Mesendoderm (in vitro differentiated cells): ENCODE measurements around the gene NFILZ.
"Not testable (repeated sequence)": the region's sequence is repeated elsewhere in the genome, so short reads cannot be mapped to it uniquely, and the experiment has no call there.

Experiments used
- DNase-seq: peaks from one replicate; pipeline ENCODE4 v3.0.0; 2013
- H2AK5ac ChIP-seq: 2 replicates; pipeline ENCODE4 v1.6.1; 2013; ENCODE audit warnings: low read length, inconsistent platforms
- H2BK120ac ChIP-seq: 2 replicates; pipeline ENCODE4 v1.6.1; 2013; ENCODE audit warnings: low read depth, mild to moderate bottlenecking, low read length, moderate library complexity, mixed read lengths
- H2BK15ac ChIP-seq: replicated peaks from 2 replicates; pipeline ENCODE4 v1.6.1; 2013; ENCODE audit warnings: low read depth, mild to moderate bottlenecking, moderate library complexity
- H2BK5ac ChIP-seq: 2 replicates; pipeline ENCODE4 v1.6.1; 2013; ENCODE audit warnings: low read length, inconsistent platforms
- H3K18ac ChIP-seq: 2 replicates; pipeline ENCODE4 v1.6.1; 2013; ENCODE audit warnings: mild to moderate bottlenecking, low read length, mixed read lengths
- H3K23ac ChIP-seq: one replicate; pipeline ENCODE4 v1.6.1; 2013; ENCODE audit warnings: low read length
- H3K27ac ChIP-seq: 2 replicates; pipeline ENCODE4 v1.5.1; 2013; ENCODE audit warnings: low read depth, mild to moderate bottlenecking, inconsistent platforms, low read length, moderate library complexity
- H3K27me3 ChIP-seq: 2 replicates; pipeline ENCODE4 v1.6.1; 2013; ENCODE audit warnings: low read length, control low read depth, mild to moderate bottlenecking, inconsistent platforms; ENCODE audit not compliant: insufficient read depth, poor library complexity
- H3K36me3 ChIP-seq: 2 replicates; pipeline ENCODE4 v1.6.1; 2013; ENCODE audit warnings: low read length, inconsistent platforms; ENCODE audit not compliant: control insufficient read depth, insufficient read depth
- H3K4ac ChIP-seq: one replicate; pipeline ENCODE4 v1.6.1; 2013; ENCODE audit warnings: low read depth, mild to moderate bottlenecking, low read length, moderate library complexity
- H3K4me1 ChIP-seq: 2 replicates; pipeline ENCODE4 v1.6.1; 2013; ENCODE audit warnings: low read depth, low read length, inconsistent platforms; ENCODE audit not compliant: control insufficient read depth
- H3K4me2 ChIP-seq: 2 replicates; pipeline ENCODE4 v1.6.1; 2013; ENCODE audit warnings: low read length
- H3K4me3 ChIP-seq: 2 replicates; pipeline ENCODE4 v1.5.1; 2013; ENCODE audit warnings: mild to moderate bottlenecking, low read length
- H3K56ac ChIP-seq: one replicate; pipeline ENCODE4 v1.6.1; 2013; ENCODE audit warnings: low read length
- H3K79me1 ChIP-seq: 2 replicates; pipeline ENCODE4 v1.6.1; 2013; ENCODE audit warnings: low read length, inconsistent platforms
- H3K79me2 ChIP-seq: 2 replicates; pipeline ENCODE4 v1.6.1; 2013; ENCODE audit warnings: mild to moderate bottlenecking, low read length; ENCODE audit not compliant: control insufficient read depth, insufficient read depth
- H3K9ac ChIP-seq: 2 replicates; pipeline ENCODE4 v1.6.1; 2013; ENCODE audit warnings: low read length, inconsistent platforms
- H4K5ac ChIP-seq: one replicate; pipeline ENCODE4 v1.6.1; 2013; ENCODE audit warnings: low read length
- H4K8ac ChIP-seq: one replicate; pipeline ENCODE4 v1.6.1; 2013; ENCODE audit warnings: low read depth, mild to moderate bottlenecking, control low read depth, low read length, moderate library complexity
- WGBS: extraction: QIAGEN DNeasy Blood & Tissue Kit; methylation state at CpG from one replicate; pipeline ENCODE4 v1.1.7; 2013; ENCODE audit warnings: low lambda C conversion rate, missing lambda C conversion rate; ENCODE audit not compliant: insufficient coverage; ENCODE audit errors: extremely low coverage; 5-methylcytosine and 5-hydroxymethylcytosine counted together

The NFILZ gene

DNA sequence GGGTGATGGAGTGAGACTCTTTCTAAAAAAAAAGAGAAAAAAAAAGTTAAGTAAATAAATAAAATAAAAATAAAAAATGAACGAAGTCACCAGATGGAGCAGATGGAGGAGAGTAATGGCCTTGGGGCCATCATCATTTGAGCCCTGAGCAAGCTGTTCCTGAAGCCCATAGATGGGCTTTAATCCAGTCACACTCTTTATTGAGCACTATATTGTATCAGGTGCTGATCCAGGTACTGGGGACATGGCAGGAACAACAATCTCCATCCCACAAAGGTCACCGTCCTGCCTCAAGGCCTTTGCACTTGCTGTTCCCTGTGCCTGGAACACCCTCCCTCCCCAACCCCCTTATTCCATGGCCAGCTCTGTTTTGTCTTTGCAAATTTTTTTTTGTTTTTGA is 16.0 kb upstream of the NFILZ start:
- no peak overlapping the region for H3K18ac ChIP-seq
- no peak overlapping the region for H3K9ac ChIP-seq
- peaks cover 7% of the 10 kb centered on the region for H3K79me2 ChIP-seq
- H3K4me2 ChIP-seq = no peak overlapping the region
- H3K27ac ChIP-seq = no peak overlapping the region
- H2BK15ac ChIP-seq = no peak overlapping the region
- H2BK5ac ChIP-seq = no peak overlapping the region
- H3K23ac ChIP-seq = no peak overlapping the region
- H2AK5ac ChIP-seq = no peak overlapping the region
- DNase-seq = no peak
- H3K4ac ChIP-seq = no peak overlapping the region
- no peaks in the 10 kb centered on the region for H3K27me3 ChIP-seq
- H4K5ac ChIP-seq = no peak overlapping the region
- H4K8ac ChIP-seq = no peak overlapping the region
- H3K79me1 ChIP-seq = peaks cover 6% of the 10 kb centered on the region
- H2BK120ac ChIP-seq = no peak overlapping the region
- H3K56ac ChIP-seq = no peak overlapping the region
- no peak overlapping the region for H3K4me3 ChIP-seq
- 100% methylated on average over 1 of the region's 2 CpGs for WGBS
- H3K4me1 ChIP-seq = no peaks in the 10 kb centered on the region
- H3K36me3 ChIP-seq = no peaks in the 10 kb centered on the region

DNA sequence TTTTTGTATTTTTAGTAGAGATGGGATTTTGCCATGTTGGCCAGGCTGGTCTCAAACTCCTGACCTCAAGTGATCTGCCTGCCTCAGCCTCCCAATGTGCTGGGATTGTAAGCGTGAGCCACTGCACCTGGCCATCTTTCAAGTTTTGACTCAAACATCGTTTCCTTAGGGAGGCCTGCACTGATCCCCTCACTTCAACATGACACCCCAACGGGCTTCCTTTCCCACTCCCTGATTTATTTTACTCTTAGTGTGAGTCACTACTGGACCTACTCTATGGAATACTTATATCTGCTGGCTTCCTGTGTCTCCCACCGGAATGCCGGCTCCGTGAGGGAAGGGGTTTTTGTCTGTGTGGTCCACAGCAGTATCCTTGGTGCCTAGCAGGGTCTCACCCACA is 15.4 kb upstream of the NFILZ start:
- Histone ChIP-seq H4K5ac (no peak overlapping the region), H3K27ac (no peak overlapping the region), H2AK5ac (no peak overlapping the region), H3K27me3 (no peaks in the 10 kb centered on the region), H3K4ac (no peak overlapping the region), H3K79me2 (peaks cover 3% of the 10 kb centered on the region), H2BK15ac (no peak overlapping the region), H3K4me3 (no peak overlapping the region), H4K8ac (no peak overlapping the region), H3K18ac (no peak overlapping the region), H3K23ac (no peak overlapping the region), H3K9ac (no peak overlapping the region), H3K56ac (no peak overlapping the region), H3K4me1 (no peaks in the 10 kb centered on the region), H3K79me1 (peaks cover 3% of the 10 kb centered on the region), H3K4me2 (no peak overlapping the region), H2BK5ac (no peak overlapping the region), H2BK120ac (no peak overlapping the region), H3K36me3 (no peaks in the 10 kb centered on the region)
- WGBS = no CpG with 5 or more reads among the region's 6 CpGs
- no peak for DNase-seq

DNA sequence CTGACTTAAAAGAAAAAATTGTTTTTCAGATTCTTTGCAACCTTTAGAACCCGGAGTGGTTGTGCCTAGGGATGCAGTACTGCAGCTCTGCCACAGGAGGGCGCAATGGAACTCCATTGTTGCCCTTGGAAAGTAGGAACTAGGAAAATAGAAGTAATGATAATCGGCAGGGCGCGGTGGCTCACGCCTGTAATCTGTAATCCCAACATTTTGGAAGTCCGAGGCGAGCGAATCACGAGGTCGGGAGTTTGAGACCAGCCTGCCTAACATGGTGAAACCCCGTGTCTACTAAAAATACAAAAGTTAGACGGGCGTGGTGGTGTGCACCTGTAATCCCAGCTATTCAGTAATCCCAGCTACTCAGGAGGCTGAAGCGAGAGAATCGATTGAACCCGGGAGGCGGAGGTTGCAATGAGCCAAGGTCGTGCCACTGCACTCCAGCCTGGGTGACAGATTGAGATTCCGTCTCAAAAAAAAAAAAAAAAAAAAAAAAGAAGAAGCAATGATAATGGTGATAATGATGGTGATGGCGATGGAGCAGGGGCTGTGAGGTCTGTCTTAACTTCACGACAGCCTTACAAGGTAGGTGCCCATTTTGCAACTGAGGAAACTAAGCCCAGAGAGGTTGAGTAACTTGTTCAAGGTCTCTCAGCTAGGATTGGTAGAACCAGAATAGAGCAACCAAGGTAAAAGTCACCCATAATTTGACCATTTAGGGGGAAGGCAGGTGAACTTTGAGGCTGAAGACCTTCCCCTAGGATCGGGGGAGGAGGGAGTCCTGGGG is 14.4 kb upstream of the NFILZ start:
- Histone ChIP-seq H3K79me2 (no peaks in the 10 kb centered on the region), H2BK15ac (no peak overlapping the region), H3K27me3 (no peaks in the 10 kb centered on the region), H3K56ac (no peak overlapping the region), H3K23ac (no peak overlapping the region), H3K4me3 (no peak overlapping the region), H3K4me1 (no peaks in the 10 kb centered on the region), H2BK120ac (no peak overlapping the region), H3K27ac (no peak overlapping the region), H4K5ac (no peak overlapping the region), H2AK5ac (no peak overlapping the region), H3K36me3 (no peaks in the 10 kb centered on the region), H3K4ac (no peak overlapping the region), H3K4me2 (no peak overlapping the region), H3K9ac (no peak overlapping the region), H3K18ac (no peak overlapping the region), H2BK5ac (no peak overlapping the region), H4K8ac (no peak overlapping the region), H3K79me1 (no peaks in the 10 kb centered on the region)
- DNase-seq = peak; percentile 66
- WGBS = no CpG with 5 or more reads among the region's 23 CpGs

DNA sequence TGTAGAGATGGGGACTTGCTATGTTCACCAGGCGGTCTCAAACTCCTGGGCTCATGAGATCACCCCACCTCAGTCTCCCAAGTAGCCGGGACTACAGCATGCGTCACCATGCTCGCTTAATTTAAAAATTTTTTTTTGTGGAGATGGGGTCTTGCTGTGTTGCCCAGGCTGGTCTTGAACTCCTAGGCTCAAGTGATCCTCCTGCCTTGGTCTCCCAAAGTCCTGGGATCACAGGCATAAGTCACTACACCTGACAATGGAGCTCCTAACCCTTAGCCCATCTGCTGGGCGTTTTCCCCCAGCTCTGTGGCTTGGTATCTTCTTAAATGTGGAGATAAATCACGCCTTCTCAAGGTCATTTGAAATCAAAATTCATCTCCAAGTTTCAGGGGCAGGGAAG is 13.6 kb upstream of the NFILZ start:
- no CpG with 5 or more reads among the region's 6 CpGs for WGBS
- Histone ChIP-seq H3K4ac (no peak overlapping the region), H3K9ac (no peak overlapping the region)

DNA sequence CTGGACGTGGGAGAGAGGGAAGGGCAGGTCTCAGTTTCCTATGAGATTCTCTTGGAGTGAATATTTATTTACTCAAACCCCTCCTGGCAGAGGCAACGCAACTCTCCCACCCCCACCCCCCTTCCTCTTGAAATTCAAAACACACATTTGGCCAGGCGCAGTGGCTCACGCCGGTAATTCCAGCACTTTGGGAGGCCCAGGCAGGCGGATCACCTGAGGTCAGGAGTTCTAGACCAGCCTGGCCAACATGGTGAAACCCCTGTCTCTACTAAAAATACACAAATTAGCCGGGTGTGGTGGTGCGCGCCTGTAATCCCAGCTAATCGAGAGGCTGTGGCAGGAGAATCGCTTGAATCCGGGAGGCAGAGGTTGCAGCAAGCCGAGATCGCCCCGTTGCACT is 13.1 kb upstream of the NFILZ start:
- not testable (repeated sequence) for H3K4me3 ChIP-seq, H3K27me3 ChIP-seq, H2BK120ac ChIP-seq, H3K36me3 ChIP-seq, H3K18ac ChIP-seq, H4K8ac ChIP-seq, H2BK5ac ChIP-seq, H3K4me2 ChIP-seq, H3K79me2 ChIP-seq, H3K79me1 ChIP-seq, H3K4ac ChIP-seq, H3K9ac ChIP-seq, H3K27ac ChIP-seq, H2BK15ac ChIP-seq, H3K56ac ChIP-seq, H3K23ac ChIP-seq, H4K5ac ChIP-seq, H2AK5ac ChIP-seq, DNase-seq, H3K4me1 ChIP-seq
- no CpG with 5 or more reads among the region's 15 CpGs for WGBS

More for the DNA sequence above, 13.6 kb upstream of the NFILZ start:
- DNase-seq = no peak
- Histone ChIP-seq H3K4me3 (no peak overlapping the region), H2BK5ac (no peak overlapping the region), H3K79me1 (no peaks in the 10 kb centered on the region), H3K36me3 (no peaks in the 10 kb centered on the region), H4K5ac (no peak overlapping the region), H3K27me3 (no peaks in the 10 kb centered on the region), H4K8ac (no peak overlapping the region), H3K56ac (no peak overlapping the region), H2BK120ac (no peak overlapping the region), H2BK15ac (no peak overlapping the region), H3K27ac (no peak overlapping the region), H3K23ac (no peak overlapping the region), H2AK5ac (no peak overlapping the region), H3K18ac (no peak overlapping the region), H3K79me2 (no peaks in the 10 kb centered on the region), H3K4me2 (no peak overlapping the region), H3K4me1 (no peaks in the 10 kb centered on the region)

DNA sequence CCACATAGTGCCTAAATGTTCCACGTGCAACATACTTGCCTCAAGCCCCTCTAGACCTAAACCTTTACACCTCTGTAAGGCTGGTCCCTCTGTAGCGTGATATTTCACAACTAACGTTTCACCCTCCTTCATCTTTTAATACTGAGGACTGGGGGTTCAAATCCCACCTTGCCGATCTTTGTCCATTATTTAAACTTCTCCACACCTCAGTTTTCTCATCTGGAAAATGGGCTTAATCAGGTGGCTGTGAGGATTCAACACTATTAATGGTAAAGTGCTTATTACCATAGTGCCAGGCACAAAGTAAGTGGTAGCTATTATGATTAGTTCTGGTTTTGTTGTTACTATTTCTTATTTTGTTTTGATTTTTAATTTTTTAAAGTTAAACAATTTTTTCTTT is 12.4 kb upstream of the NFILZ start:
- no peak overlapping the region for H3K4me3 ChIP-seq
- no peak overlapping the region for H3K4ac ChIP-seq
- H3K4me1 ChIP-seq = no peaks in the 10 kb centered on the region
- H3K27ac ChIP-seq = no peak overlapping the region
- H3K18ac ChIP-seq = no peak overlapping the region
- H3K36me3 ChIP-seq = no peaks in the 10 kb centered on the region
- no peak overlapping the region for H3K9ac ChIP-seq
- no peaks in the 10 kb centered on the region for H3K27me3 ChIP-seq
- no peak overlapping the region for H4K5ac ChIP-seq
- H3K56ac ChIP-seq = no peak overlapping the region
- H4K8ac ChIP-seq = no peak overlapping the region
- H2BK15ac ChIP-seq = no peak overlapping the region
- no peak overlapping the region for H2AK5ac ChIP-seq
- H3K23ac ChIP-seq = no peak overlapping the region
- no CpG with 5 or more reads among the region's 4 CpGs for WGBS
- H3K4me2 ChIP-seq = no peak overlapping the region
- no peaks in the 10 kb centered on the region for H3K79me2 ChIP-seq
- H2BK120ac ChIP-seq = no peak overlapping the region
- H3K79me1 ChIP-seq = no peaks in the 10 kb centered on the region
- H2BK5ac ChIP-seq = no peak overlapping the region
- no peak for DNase-seq
